ENCODE data around the gene DACT3.

DNA sequence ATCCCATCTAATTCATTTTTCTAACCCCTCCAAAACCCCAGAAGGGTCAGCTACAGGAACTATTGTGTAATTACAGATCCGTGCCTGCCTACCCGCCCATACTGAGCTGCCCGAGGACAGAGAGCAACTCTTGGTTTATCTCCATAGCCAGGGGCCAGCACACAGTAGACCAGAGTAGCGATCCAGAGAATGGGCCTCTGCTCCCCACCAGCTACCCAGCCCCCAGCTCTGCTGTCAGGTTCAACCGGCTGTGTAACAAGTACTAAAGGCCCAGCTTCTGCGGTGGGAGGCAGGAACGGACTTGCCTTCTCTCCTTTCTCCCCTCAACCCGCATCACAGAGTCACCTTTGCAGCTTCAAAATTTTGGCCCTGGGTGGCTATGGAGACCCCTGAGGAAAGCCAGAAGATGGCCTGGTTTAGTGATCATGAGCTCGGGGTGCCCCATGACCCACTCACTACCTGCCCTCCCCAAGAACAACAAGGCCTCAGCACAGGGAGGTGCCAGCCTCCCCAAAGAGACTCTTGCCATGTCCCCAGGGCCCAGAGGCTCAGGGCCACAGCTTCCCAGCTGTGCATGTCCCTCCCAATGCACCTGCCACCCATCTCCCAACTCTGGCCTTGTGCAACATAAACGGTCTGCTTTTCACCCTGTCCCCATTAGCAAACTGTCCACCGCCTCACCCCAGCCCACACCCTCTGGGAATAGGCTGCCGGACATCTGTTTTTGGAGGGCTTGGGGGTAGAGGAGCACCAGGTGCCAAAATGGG, 54.1 kb downstream of the DACT3 start:
- TF ChIP-seq, protein P1, sequence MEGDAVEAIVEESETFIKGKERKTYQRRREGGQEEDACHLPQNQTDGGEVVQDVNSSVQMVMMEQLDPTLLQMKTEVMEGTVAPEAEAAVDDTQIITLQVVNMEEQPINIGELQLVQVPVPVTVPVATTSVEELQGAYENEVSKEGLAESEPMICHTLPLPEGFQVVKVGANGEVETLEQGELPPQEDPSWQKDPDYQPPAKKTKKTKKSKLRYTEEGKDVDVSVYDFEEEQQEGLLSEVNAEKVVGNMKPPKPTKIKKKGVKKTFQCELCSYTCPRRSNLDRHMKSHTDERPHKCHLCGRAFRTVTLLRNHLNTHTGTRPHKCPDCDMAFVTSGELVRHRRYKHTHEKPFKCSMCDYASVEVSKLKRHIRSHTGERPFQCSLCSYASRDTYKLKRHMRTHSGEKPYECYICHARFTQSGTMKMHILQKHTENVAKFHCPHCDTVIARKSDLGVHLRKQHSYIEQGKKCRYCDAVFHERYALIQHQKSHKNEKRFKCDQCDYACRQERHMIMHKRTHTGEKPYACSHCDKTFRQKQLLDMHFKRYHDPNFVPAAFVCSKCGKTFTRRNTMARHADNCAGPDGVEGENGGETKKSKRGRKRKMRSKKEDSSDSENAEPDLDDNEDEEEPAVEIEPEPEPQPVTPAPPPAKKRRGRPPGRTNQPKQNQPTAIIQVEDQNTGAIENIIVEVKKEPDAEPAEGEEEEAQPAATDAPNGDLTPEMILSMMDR (IDR thresholded peaks at IDR 0.05), result no peak
- TF ChIP-seq POLR2A (IDR thresholded peaks at IDR 0.05), result no peak
